Neural cell (in vitro differentiated cells): ENCODE data around the gene IPO13. TPM values are rescaled to one million over a fixed set of nuclear protein-coding genes. Genes with fewer than 3 reads are reported as not detected.

ENCODE experiments used
- H2AFZ ChIP-seq: fragments of 200-600, 300-800 bp; sonication (generic), shearing (Covaris generic); 2 replicates; pipeline ENCODE4 v1.6.0; 2014; ENCODE audit warnings: low read depth, mild to moderate bottlenecking, antibody characterized with exemption, low read length, moderate library complexity
- H3F3A ChIP-seq: fragments of 200-600 bp; shearing (Covaris generic); 2 replicates; pipeline ENCODE4 v1.6.1; 2016; ENCODE audit warnings: mild to moderate bottlenecking, moderate library complexity, mixed read lengths, antibody characterized with exemption, low read length; ENCODE audit not compliant: insufficient read depth, poor library complexity, severe bottlenecking
- H3K27ac ChIP-seq: fragments of 200-600, 300-800 bp; sonication (generic), shearing (Covaris generic); 2 replicates; pipeline ENCODE4 v1.5.1; 2014; ENCODE audit warnings: mild to moderate bottlenecking, low read length, moderate library complexity
- H3K27me3 ChIP-seq: fragments of 300-800, 200-600 bp; sonication (generic), shearing (Covaris generic); 2 replicates; pipeline ENCODE4 v1.6.0; 2014; ENCODE audit warnings: mild to moderate bottlenecking, low read depth, low read length, moderate library complexity; ENCODE audit not compliant: insufficient read depth
- H3K36me3 ChIP-seq: fragments of 300-800, 200-600 bp; sonication (generic), shearing (Covaris generic); 2 replicates; pipeline ENCODE4 v1.5.1; 2014; ENCODE audit warnings: mild to moderate bottlenecking, antibody characterized with exemption, low read length, moderate library complexity; ENCODE audit not compliant: insufficient read depth
- H3K4me2 ChIP-seq: fragments of 300-800, 200-600 bp; sonication (generic), shearing (Covaris generic); 2 replicates; pipeline ENCODE4 v1.6.0; 2014; ENCODE audit warnings: mild to moderate bottlenecking, low read length
- H3K4me3 ChIP-seq: fragments of 300-800, 200-600 bp; sonication (generic), shearing (Covaris generic); 2 replicates; pipeline ENCODE4 v1.5.1; 2014; ENCODE audit warnings: mild to moderate bottlenecking, low read length, moderate library complexity
- H3K79me2 ChIP-seq: fragments of 200-600 bp; shearing (Covaris generic); replicated peaks from 2 replicates; pipeline ENCODE4 v1.6.0; 2014; ENCODE audit warnings: mild to moderate bottlenecking, low read length, moderate library complexity; ENCODE audit not compliant: insufficient read depth
- H3K9ac ChIP-seq: fragments of 300-800, 200-600 bp; sonication (generic), shearing (Covaris generic); 2 replicates; pipeline ENCODE4 v1.6.1; 2016; ENCODE audit warnings: mild to moderate bottlenecking, low read length, mixed read lengths
- H3K9me2 ChIP-seq: fragments of 200-600 bp; shearing (Covaris generic); 2 replicates; pipeline ENCODE4 v1.6.1; 2016; ENCODE audit warnings: mild to moderate bottlenecking, low read length, mixed read lengths; ENCODE audit not compliant: insufficient read depth
- H3K9me3 ChIP-seq: fragments of 200-600, 300-800 bp; sonication (generic), shearing (Covaris generic); 2 replicates; pipeline ENCODE4 v1.6.1; 2016; ENCODE audit warnings: mild to moderate bottlenecking, mixed run types, low read length, moderate library complexity, mixed read lengths
- H4K20me1 ChIP-seq: fragments of 200-600 bp; shearing (Covaris generic); 2 replicates; pipeline ENCODE4 v1.6.1; 2016; ENCODE audit warnings: mild to moderate bottlenecking, mixed run types; ENCODE audit not compliant: insufficient read depth
- EP300 ChIP-seq: fragments of 450-650 bp; conservative IDR thresholded peaks from 2 replicates; pipeline ENCODE4 v1.6.1; 2014; ENCODE audit warnings: antibody characterized with exemption, mild to moderate bottlenecking, moderate library complexity; ENCODE audit not compliant: poor library complexity, severe bottlenecking
- EZH2 ChIP-seq: fragments of 200-600, 300-800 bp; shearing (Covaris generic), sonication (generic); IDR thresholded peaks from 2 replicates; pipeline ENCODE4 v1.6.1; 2014; ENCODE audit warnings: antibody characterized with exemption, low read length, borderline replicate concordance, mild to moderate bottlenecking; ENCODE audit not compliant: insufficient read depth, poor library complexity, severe bottlenecking
- POLR2AphosphoS5 ChIP-seq: IDR thresholded peaks from 2 replicates; pipeline ENCODE4 v1.6.1; 2012
- RAD21 ChIP-seq: fragments of 450-650 bp; conservative IDR thresholded peaks from 2 replicates; pipeline ENCODE4 v1.6.1; 2014; ENCODE audit warnings: antibody characterized with exemption, mild to moderate bottlenecking, moderate library complexity
- SMC3 ChIP-seq: fragments of 450-650 bp; conservative IDR thresholded peaks from 2 replicates; pipeline ENCODE4 v1.6.1; 2014; ENCODE audit warnings: antibody characterized with exemption, mild to moderate bottlenecking, moderate library complexity; ENCODE audit not compliant: poor library complexity
- TAF1 ChIP-seq: IDR thresholded peaks from 2 replicates; pipeline ENCODE4 v1.6.1; 2012; ENCODE audit warnings: low read depth
- polyA plus RNA-seq: library from polyadenylated mRNA; depleted of rRNA; stranded (reverse); fragments of >200 nt; gene quantifications from 2 replicates; pipeline ENCODE4 v1.2.3, GENCODE V29; 2014
- TF ChIP-seq, protein P1 (sequence below): fragments of 450-650 bp; IDR thresholded peaks from 2 replicates; pipeline ENCODE4 v1.5.1; 2014; ENCODE audit warnings: antibody characterized with exemption, mild to moderate bottlenecking, moderate library complexity; ENCODE audit not compliant: poor library complexity, severe bottlenecking
- TF ChIP-seq, protein P2 (sequence below): IDR thresholded peaks from 2 replicates; pipeline ENCODE4 v1.6.1; 2012; ENCODE audit warnings: borderline replicate concordance

Gene IPO13
- polyA plus RNA-seq, 1 donor from 2014 or later: 29.8 TPM

DNA sequence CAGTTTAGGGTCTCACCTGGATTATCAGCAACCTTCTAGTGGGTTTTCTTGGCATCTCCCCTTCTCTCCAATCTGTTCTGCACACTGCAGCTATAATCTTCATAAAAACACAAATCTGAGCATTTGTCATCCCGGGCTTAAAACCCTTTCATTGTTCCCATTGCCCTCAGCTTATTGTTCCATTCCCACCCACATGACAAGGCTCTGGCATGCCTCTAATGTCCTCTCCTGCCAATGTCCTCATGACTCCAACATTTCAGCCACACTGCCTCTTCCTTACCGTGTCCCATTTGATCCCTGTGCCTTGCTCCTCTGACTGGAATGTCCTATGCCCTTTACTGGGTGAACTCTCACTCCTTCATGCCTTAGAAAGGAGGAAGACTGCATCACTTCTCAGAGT lies 15.6 kb downstream of the IPO13 start:
- no peaks in the 10 kb centered on the region for H3K9me3 ChIP-seq
- H4K20me1 ChIP-seq: no peaks in the 10 kb centered on the region
- H3K9me2 ChIP-seq: no peaks in the 10 kb centered on the region
- TF ChIP-seq RAD21 (no peak), POLR2AphosphoS5 (no peak), EZH2 (no peak), TAF1 (no peak), SMC3 (no peak)
- TF ChIP-seq, protein P1, sequence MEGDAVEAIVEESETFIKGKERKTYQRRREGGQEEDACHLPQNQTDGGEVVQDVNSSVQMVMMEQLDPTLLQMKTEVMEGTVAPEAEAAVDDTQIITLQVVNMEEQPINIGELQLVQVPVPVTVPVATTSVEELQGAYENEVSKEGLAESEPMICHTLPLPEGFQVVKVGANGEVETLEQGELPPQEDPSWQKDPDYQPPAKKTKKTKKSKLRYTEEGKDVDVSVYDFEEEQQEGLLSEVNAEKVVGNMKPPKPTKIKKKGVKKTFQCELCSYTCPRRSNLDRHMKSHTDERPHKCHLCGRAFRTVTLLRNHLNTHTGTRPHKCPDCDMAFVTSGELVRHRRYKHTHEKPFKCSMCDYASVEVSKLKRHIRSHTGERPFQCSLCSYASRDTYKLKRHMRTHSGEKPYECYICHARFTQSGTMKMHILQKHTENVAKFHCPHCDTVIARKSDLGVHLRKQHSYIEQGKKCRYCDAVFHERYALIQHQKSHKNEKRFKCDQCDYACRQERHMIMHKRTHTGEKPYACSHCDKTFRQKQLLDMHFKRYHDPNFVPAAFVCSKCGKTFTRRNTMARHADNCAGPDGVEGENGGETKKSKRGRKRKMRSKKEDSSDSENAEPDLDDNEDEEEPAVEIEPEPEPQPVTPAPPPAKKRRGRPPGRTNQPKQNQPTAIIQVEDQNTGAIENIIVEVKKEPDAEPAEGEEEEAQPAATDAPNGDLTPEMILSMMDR: no peak
- TF ChIP-seq, protein P2, sequence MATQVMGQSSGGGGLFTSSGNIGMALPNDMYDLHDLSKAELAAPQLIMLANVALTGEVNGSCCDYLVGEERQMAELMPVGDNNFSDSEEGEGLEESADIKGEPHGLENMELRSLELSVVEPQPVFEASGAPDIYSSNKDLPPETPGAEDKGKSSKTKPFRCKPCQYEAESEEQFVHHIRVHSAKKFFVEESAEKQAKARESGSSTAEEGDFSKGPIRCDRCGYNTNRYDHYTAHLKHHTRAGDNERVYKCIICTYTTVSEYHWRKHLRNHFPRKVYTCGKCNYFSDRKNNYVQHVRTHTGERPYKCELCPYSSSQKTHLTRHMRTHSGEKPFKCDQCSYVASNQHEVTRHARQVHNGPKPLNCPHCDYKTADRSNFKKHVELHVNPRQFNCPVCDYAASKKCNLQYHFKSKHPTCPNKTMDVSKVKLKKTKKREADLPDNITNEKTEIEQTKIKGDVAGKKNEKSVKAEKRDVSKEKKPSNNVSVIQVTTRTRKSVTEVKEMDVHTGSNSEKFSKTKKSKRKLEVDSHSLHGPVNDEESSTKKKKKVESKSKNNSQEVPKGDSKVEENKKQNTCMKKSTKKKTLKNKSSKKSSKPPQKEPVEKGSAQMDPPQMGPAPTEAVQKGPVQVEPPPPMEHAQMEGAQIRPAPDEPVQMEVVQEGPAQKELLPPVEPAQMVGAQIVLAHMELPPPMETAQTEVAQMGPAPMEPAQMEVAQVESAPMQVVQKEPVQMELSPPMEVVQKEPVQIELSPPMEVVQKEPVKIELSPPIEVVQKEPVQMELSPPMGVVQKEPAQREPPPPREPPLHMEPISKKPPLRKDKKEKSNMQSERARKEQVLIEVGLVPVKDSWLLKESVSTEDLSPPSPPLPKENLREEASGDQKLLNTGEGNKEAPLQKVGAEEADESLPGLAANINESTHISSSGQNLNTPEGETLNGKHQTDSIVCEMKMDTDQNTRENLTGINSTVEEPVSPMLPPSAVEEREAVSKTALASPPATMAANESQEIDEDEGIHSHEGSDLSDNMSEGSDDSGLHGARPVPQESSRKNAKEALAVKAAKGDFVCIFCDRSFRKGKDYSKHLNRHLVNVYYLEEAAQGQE: no peak
- no peaks in the 10 kb centered on the region for H3F3A ChIP-seq
- peaks cover 37% of the 10 kb centered on the region for H3K36me3 ChIP-seq
- H3K9ac ChIP-seq: no peak overlapping the region
- H3K79me2 ChIP-seq: no peaks in the 10 kb centered on the region
- no peak overlapping the region for H2AFZ ChIP-seq
- H3K4me3 ChIP-seq: no peak overlapping the region
- H3K27me3 ChIP-seq: no peaks in the 10 kb centered on the region
- H3K4me2 ChIP-seq: no peak overlapping the region
- H3K27ac ChIP-seq: no peak overlapping the region

GRCh38 chr1:43963006-43963405 lies 16.3 kb downstream of the IPO13 start:
- H3K27ac ChIP-seq: no peak overlapping the region
- no peaks in the 10 kb centered on the region for H3K79me2 ChIP-seq
- no peaks in the 10 kb centered on the region for H3K9me2 ChIP-seq
- H3F3A ChIP-seq: no peaks in the 10 kb centered on the region
- no peaks in the 10 kb centered on the region for H3K27me3 ChIP-seq
- no peak for TF ChIP-seq EP300
- TF ChIP-seq, protein P1: no peak
- H3K9ac ChIP-seq: no peak overlapping the region
- H3K9me3 ChIP-seq: no peaks in the 10 kb centered on the region
- H4K20me1 ChIP-seq: no peaks in the 10 kb centered on the region
- no peak overlapping the region for H3K4me3 ChIP-seq
- peaks cover 33% of the 10 kb centered on the region for H3K36me3 ChIP-seq
- H3K4me2 ChIP-seq: no peak overlapping the region
- H2AFZ ChIP-seq: no peak overlapping the region
